Upper lobe of left lung (tissue), 4 donors: ENCODE results near the gene MEF2C.

Experiments
- POLR2AphosphoS5 ChIP-seq, 2 donors: sonication (generic); formaldehyde crosslinking; IDR thresholded peaks; one replicate each; pipeline ENCODE4 v1.5.1; 2017; ENCODE audit warnings: antibody characterized with exemption in 2 of 2
- TF ChIP-seq, protein P1 (sequence below), 6 experiments: fragments of 450-650 bp in 4 of 6; fragments of 200-600 bp in 2 of 6; sonication (generic) in 2 of 6; IDR thresholded peaks; one replicate each; pipeline ENCODE4 v1.5.1; 2016 to 2019; ENCODE audit warnings: antibody characterized with exemption in 6 of 6

DNA sequence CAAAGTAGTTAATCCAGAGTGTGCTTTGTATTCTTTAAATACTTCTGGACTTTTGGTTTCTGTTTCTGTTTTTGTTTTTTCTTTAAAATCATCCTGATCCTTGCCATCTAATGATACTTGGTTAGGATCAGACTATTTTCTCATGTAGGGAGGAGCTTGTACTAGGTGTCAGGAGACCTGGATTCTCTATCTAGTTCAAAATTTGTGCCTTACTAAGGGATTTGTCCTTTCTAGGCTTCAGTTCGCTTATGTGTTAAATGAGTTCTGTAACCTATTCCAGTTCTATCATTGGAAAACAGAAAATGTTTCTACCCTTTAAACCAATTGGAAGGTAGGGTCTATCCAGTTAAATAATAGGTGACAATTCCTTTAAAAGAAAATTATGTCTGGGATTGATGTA lies 3.3 kb upstream of the MEF2C start:
- no peak for TF ChIP-seq POLR2AphosphoS5 (IDR thresholded peaks at IDR 0.05)
- TF ChIP-seq, protein P1, sequence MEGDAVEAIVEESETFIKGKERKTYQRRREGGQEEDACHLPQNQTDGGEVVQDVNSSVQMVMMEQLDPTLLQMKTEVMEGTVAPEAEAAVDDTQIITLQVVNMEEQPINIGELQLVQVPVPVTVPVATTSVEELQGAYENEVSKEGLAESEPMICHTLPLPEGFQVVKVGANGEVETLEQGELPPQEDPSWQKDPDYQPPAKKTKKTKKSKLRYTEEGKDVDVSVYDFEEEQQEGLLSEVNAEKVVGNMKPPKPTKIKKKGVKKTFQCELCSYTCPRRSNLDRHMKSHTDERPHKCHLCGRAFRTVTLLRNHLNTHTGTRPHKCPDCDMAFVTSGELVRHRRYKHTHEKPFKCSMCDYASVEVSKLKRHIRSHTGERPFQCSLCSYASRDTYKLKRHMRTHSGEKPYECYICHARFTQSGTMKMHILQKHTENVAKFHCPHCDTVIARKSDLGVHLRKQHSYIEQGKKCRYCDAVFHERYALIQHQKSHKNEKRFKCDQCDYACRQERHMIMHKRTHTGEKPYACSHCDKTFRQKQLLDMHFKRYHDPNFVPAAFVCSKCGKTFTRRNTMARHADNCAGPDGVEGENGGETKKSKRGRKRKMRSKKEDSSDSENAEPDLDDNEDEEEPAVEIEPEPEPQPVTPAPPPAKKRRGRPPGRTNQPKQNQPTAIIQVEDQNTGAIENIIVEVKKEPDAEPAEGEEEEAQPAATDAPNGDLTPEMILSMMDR (IDR thresholded peaks at IDR 0.05) = no peak
